Measurements from ENCODE around the gene PLOD1. TPM values are rescaled to one million over a fixed set of nuclear protein-coding genes. Genes with fewer than 3 reads are reported as not detected.

The PLOD1 gene
- total RNA-seq, 1 experiment from 2014 or later = 94.8 TPM

GRCh38 chr1:11952455-11953109 is 18.1 kb downstream of the PLOD1 start:
- BruUV-seq (replicated peaks) = no TSS peak
- ChIA-PET POLR2A (ENCODE audit: low non-redundant PET) (no interaction called here), CTCF (no interaction called here)
- Histone ChIP-seq H3K9me3 (ENCODE audit: low read depth, low read length, poor library complexity, severe bottlenecking) (no peaks in the 10 kb centered on the region), H3K27me3 (replicated peaks; ENCODE audit: insufficient read depth, low read depth, low read length, poor library complexity) (no peaks in the 10 kb centered on the region), H3K36me3 (ENCODE audit: insufficient read depth, low read length, poor library complexity, severe bottlenecking) (peaks cover 51% of the 10 kb centered on the region), H3K27ac (ENCODE audit: low read depth, low read length, poor library complexity, severe bottlenecking) (no peak overlapping the region), H3K4me1 (ENCODE audit: insufficient read depth, low read length, poor library complexity, severe bottlenecking) (no peaks in the 10 kb centered on the region), H3K4me3 (ENCODE audit: low read depth, low read length, poor library complexity, severe bottlenecking) (no peak overlapping the region)
- TF ChIP-seq CTCF (conservative IDR thresholded peaks at IDR 0.05; ENCODE audit: low read depth, low read length) (no peak), EZH2 (IDR thresholded peaks at IDR 0.05; ENCODE audit: borderline replicate concordance, low read depth, low read length, poor library complexity, severe bottlenecking) (no peak)
- intact Hi-C loops (cut with micrococcal nuclease; ENCODE audit: unreplicated experiment) = no loop called here
- no peak for DNase-seq (ENCODE audit: low spot score)

GRCh38 chr1:11955221-11955620 is 20.7 kb downstream of the PLOD1 start:
- ChIA-PET CTCF (no interaction called here), POLR2A (ENCODE audit: low non-redundant PET) (interaction anchor here (0.6 kb wide), 1 partner anchor 147 kb away, joined by 18 read pairs; no protein-coding TSS in a partner anchor)
- Histone ChIP-seq H3K27me3 (replicated peaks; ENCODE audit: insufficient read depth, low read depth, low read length, poor library complexity) (no peaks in the 10 kb centered on the region), H3K9me3 (ENCODE audit: low read depth, low read length, poor library complexity, severe bottlenecking) (no peaks in the 10 kb centered on the region), H3K27ac (ENCODE audit: low read depth, low read length, poor library complexity, severe bottlenecking) (no peak overlapping the region), H3K4me3 (ENCODE audit: low read depth, low read length, poor library complexity, severe bottlenecking) (no peak overlapping the region), H3K36me3 (ENCODE audit: insufficient read depth, low read length, poor library complexity, severe bottlenecking) (peaks cover 47% of the 10 kb centered on the region), H3K4me1 (ENCODE audit: insufficient read depth, low read length, poor library complexity, severe bottlenecking) (no peaks in the 10 kb centered on the region)
- no peak for TF ChIP-seq CTCF (conservative IDR thresholded peaks at IDR 0.05; ENCODE audit: low read depth, low read length)
- intact Hi-C loops (cut with micrococcal nuclease; ENCODE audit: unreplicated experiment) = no loop called here
- BruUV-seq (replicated peaks) = no TSS peak
- DNase-seq (ENCODE audit: low spot score) = no peak

- no peak for DNase-seq (ENCODE audit: low spot score)
- H3K27me3 ChIP-seq (replicated peaks; ENCODE audit: insufficient read depth, low read depth, low read length, poor library complexity) = no peaks in the 10 kb centered on the region
- CTCF ChIA-PET = no interaction called here
- intact Hi-C loops (cut with micrococcal nuclease; ENCODE audit: unreplicated experiment) = no loop called here
- peaks cover 3% of the 10 kb centered on the region for H3K4me1 ChIP-seq (ENCODE audit: insufficient read depth, low read length, poor library complexity, severe bottlenecking)
- BruUV-seq (replicated peaks) = no TSS peak
- no peak overlapping the region for H3K4me3 ChIP-seq (ENCODE audit: low read depth, low read length, poor library complexity, severe bottlenecking)
- no peak overlapping the region for H3K27ac ChIP-seq (ENCODE audit: low read depth, low read length, poor library complexity, severe bottlenecking)
- TF ChIP-seq EZH2 (IDR thresholded peaks at IDR 0.05; ENCODE audit: borderline replicate concordance, low read depth, low read length, poor library complexity, severe bottlenecking) (no peak), CTCF (conservative IDR thresholded peaks at IDR 0.05; ENCODE audit: low read depth, low read length) (no peak)
- POLR2A ChIA-PET (ENCODE audit: low non-redundant PET) = no interaction called here
- no peaks in the 10 kb centered on the region for H3K9me3 ChIP-seq (ENCODE audit: low read depth, low read length, poor library complexity, severe bottlenecking)
- H3K36me3 ChIP-seq (ENCODE audit: insufficient read depth, low read length, poor library complexity, severe bottlenecking) = peaks cover 48% of the 10 kb centered on the region
Measured at GRCh38 chr1:11957398-11957797, 22.9 kb downstream of the PLOD1 start.

Data from A673 (cell line).